ENCODE results near the gene NFKBIZ.
"Not testable (repeated sequence)": the region's sequence is repeated elsewhere in the genome, so short reads cannot be mapped to it uniquely, and the experiment has no call there.

NFKBIZ gene

GRCh38 chr3:101873619-101874018 is 24.3 kb downstream of the NFKBIZ start:
- no peak for DNase-seq (ENCODE audit: low read depth in 2 of 2)

GRCh38 chr3:101876142-101876541 is 26.8 kb downstream of the NFKBIZ start:
- DNase-seq (ENCODE audit: low read depth in 2 of 2): no peak

GRCh38 chr3:101878589-101878988 is 29.3 kb downstream of the NFKBIZ start:
- DNase-seq (ENCODE audit: low read depth in 2 of 2): no peak

GRCh38 chr3:101879102-101879501 is 29.8 kb downstream of the NFKBIZ start:
- DNase-seq (ENCODE audit: low read depth in 2 of 2): no peak

GRCh38 chr3:101879623-101880284 is 30.4 kb downstream of the NFKBIZ start:
- no peak for DNase-seq (ENCODE audit: low read depth in 2 of 2)

- DNase-seq (ENCODE audit: low read depth in 2 of 2): no peak
Measured at GRCh38 chr3:101884776-101885175, 35.5 kb downstream of the NFKBIZ start.

DNA sequence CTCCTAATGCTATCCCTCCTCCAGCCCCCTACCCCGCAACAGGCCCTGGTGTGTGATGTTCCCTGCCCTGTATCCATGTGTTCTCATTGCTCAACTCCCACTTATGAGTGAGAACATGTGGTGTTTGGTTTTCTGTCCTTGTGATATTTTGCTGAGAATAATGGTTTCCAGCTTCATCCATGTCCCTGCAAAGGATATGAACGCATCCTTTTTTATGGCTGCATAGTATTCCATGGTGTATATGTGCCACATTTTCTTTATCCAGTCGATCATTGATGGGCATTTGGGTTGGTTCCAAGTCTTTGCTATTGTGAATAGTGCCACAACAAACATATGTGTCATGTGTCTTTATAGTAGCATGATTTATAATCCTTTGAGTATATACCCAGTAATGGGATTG is 36.3 kb downstream of the NFKBIZ start:
- not testable (repeated sequence) for DNase-seq (ENCODE audit: low read depth in 2 of 2)

DNA sequence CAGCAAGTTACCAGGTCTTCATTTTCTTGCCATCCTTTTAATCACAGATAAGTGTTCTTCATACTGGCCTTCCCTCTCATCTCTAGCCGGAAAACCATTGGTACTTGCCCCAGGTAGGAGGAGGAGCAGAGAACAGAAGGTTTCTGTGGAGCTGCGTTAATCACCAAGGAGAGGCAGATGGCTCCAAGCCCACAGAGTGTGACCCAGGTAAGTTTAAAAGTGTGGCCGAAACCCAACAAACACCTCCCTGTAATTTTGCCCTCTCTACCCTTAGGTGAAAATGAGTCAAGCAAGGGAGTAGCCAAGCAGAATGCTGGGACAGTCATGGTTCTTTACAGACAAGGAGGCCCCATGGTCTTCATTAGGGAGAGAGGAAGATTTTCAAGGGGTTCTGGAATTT is 37.3 kb downstream of the NFKBIZ start:
- no peak for DNase-seq (ENCODE audit: low read depth in 2 of 2)

DNA sequence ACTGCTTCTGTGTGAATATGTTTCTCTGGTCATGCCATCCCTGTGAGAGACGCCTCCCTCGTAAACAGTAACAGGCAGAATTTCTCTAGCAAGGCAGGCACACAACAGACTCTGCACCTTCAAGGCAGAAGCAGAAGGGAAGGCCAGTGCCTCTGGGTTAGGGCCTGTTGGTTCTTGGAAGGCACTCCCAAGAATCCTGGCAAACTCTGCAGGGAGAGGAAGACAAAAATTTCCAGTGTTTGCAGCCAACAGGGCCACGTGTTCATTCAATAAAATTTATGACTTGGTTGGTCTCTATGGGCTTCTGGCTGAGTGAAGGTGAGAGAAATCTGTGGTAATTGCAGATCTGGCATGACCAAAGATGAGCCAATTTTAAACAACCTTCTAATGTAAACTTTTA is 39.3 kb downstream of the NFKBIZ start:
- DNase-seq (ENCODE audit: low read depth in 2 of 2): no peak

DNA sequence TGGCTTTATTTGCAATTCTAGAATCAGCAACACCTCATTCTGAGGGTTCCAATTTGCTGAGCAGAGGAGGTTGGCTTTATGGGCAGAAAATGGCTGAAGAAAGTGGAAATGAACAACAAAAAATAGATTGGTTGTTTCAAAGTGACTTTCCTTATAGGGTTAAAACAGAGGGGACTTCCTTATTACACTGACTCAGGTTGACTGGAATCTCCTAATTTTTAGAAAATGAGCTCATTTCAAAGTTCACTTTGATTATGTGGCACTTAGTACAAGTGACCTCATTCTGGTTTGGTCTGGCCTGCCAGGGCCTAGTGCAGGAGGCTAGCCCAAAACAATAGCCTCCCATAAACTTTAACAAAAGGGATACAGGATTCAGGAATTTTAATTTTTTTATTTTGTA is 41.4 kb downstream of the NFKBIZ start:
- no peak for DNase-seq (ENCODE audit: low read depth in 2 of 2)

DNA sequence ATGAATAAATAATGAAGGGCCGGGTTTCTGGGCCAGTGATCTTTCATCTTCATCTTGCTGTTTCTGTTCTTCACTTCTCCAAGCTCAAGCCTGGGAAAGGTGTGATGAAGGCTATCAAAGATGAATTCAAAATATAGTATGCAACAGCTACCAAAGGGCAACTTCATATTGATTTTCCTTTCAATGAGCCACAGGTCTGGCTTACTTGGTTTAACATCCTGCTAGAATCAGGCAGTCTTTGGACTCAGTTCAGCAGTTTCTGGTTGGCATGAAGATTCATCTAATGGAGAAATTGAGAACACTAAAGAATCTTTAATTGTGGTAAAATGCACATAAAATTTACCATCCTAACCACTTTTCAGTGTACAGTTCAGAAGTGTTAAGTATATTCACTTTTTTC is 43.3 kb downstream of the NFKBIZ start:
- no peak for DNase-seq (ENCODE audit: low read depth in 2 of 2)

GRCh38 chr3:101896083-101896757 is 46.9 kb downstream of the NFKBIZ start:
- DNase-seq (ENCODE audit: low read depth in 2 of 2): no peak

DNA sequence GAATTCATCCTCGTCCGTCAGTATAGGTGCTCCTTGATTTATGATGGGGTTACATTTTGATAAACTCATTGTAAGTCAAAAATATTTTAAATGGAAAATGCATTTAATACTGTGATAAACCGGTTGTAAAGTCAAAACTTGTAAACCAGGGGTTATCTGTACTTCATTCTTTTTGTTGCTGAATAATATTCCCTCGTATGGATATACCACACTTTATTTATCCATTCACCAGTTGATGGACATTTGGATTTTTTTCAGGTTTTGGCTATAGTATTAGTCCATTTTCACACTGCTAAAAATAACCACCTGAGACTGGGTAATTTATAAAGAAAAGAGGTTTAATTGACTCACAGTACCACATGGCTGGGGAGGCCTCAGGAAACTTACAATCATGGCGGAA is 47.7 kb downstream of the NFKBIZ start:
- no peak for DNase-seq (ENCODE audit: low read depth in 2 of 2)

- DNase-seq (ENCODE audit: low read depth in 2 of 2): no peak
Measured at GRCh38 chr3:101898039-101898438, 48.7 kb downstream of the NFKBIZ start.

DNA sequence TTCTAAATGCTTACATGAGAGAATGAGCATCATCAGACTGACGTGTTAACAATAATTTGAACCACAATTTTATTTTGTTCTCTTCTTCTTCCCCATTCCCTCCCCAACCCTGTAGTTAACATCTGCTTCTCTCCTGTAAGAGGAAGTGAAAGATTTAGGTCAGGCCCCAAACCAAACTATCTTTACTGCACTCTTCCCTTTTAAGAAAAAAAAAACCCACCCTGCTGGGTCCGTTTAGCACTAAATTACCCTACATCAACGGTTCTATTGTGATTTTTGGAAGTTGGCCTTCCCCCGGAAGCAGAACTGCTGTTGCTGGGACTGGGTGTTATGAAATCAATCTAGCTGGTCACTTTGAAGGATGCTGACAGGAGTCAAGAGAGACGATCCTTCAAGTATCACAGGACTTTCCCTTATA is 49.4 kb downstream of the NFKBIZ start:
- DNase-seq (ENCODE audit: low read depth in 2 of 2): no peak

DNA sequence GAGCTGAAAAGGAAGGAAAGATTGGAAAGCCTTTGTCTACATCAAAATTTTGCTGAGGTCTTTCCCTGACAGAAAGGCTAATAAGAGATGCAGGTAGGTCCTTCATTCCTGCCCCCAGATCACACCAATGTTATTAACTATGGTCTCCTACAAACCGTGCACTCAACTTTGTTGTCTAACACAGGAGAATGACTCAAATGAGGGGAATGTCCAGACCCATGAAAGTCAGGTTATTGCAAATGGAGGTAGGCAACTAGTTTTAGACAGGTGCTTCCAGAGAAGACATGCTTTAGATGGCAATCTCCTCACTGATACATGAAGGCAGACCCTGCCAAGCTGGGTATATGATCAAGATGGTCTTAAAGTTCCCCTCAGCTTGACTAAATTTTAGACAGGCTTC is 51.0 kb downstream of the NFKBIZ start:
- DNase-seq (ENCODE audit: low read depth in 2 of 2): no peak

GRCh38 chr3:101900736-101901135 is 51.4 kb downstream of the NFKBIZ start:
- DNase-seq (ENCODE audit: low read depth in 2 of 2): no peak

DNA sequence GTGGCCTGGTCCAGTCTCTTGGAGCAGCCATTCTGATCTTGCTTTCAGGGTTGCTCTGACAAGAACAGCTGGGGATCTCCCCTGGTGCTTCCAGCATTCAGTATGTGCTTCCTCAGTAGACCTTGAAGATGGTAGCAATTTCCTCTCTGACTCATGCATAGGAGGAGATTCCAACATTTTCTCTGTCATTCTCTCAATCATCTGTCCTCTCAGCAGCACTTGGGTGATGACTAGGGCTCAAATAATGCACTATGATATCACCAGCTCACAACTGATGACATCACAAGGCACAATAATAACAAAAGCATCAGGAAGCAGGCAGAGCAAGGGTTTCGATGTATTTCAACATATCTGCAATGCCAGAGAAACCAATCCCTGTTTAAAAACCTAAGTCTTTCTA is 52.7 kb downstream of the NFKBIZ start:
- no peak for DNase-seq (ENCODE audit: low read depth in 2 of 2)

DNA sequence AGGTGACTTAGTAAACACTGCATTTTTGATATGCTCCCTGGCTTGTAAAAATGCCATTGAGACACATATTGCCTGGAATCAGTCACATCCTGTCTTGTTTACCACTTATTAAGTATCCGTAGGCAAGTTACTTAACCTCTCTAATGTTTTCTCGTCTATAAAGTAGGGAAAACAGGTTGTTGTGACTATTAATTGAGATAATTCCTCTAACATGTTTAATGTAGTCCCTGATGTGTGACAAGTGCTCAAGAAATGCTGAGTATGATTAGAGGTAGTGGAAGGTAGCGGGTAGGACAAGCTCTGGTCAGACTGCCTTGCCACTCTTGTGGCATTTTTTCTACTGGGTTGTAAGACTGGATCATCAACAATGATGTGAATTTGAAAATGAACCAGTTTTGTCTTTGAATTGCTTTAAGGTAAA is 54.1 kb downstream of the NFKBIZ start:
- no peak for DNase-seq (ENCODE audit: low read depth in 2 of 2)

DNA sequence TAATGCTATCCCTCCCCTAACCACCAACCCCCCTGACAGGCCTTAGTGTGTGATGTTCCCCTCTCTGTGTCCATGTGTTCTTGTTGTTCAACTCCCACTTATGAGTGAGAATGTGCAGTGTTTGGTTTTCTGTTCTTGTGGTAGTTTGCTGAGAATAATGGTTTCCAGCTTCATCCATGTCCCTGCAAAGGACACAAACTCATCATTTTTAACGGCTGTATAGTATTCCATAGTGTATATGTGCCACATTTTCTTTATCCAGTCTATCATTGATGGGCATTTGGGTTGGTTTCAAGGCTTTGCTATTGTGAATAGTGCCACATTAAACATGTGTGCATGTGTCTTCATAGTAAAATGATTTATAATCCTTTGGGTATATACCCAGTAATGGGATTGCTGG is 56.3 kb downstream of the NFKBIZ start:
- not testable (repeated sequence) for DNase-seq (ENCODE audit: low read depth in 2 of 2)

Data from activated CD4-positive, alpha-beta T cell treated with anti-CD3 and anti-CD28 coated beads for 24 hours (primary cell).